Tibial nerve (tissue), 4 donors: ENCODE data around the gene CITED1.

Source experiments
- EP300 ChIP-seq, 2 donors: sonication (generic); formaldehyde crosslinking; IDR thresholded peaks; one replicate each; pipeline ENCODE4 v1.6.1; 2017; ENCODE audit warnings: antibody characterized with exemption in 2 of 2, mild to moderate bottlenecking in 1 of 2
- POLR2A ChIP-seq, 2 donors: fragments of 450-650 bp; IDR thresholded peaks; one replicate each; pipeline ENCODE4 v1.6.1; 2017; ENCODE audit warnings: antibody characterized with exemption in 2 of 2, mild to moderate bottlenecking in 2 of 2, moderate library complexity in 2 of 2
- TF ChIP-seq, protein P1 (sequence below), 5 experiments: fragments of 200-600 bp in 3 of 5; fragments of 450-650 bp in 2 of 5; sonication (generic) in 3 of 5; IDR thresholded peaks; one replicate each; pipeline ENCODE4 v1.5.1; 2016 to 2019; ENCODE audit warnings: antibody characterized with exemption in 5 of 5, mild to moderate bottlenecking in 3 of 5, moderate library complexity in 2 of 5

DNA sequence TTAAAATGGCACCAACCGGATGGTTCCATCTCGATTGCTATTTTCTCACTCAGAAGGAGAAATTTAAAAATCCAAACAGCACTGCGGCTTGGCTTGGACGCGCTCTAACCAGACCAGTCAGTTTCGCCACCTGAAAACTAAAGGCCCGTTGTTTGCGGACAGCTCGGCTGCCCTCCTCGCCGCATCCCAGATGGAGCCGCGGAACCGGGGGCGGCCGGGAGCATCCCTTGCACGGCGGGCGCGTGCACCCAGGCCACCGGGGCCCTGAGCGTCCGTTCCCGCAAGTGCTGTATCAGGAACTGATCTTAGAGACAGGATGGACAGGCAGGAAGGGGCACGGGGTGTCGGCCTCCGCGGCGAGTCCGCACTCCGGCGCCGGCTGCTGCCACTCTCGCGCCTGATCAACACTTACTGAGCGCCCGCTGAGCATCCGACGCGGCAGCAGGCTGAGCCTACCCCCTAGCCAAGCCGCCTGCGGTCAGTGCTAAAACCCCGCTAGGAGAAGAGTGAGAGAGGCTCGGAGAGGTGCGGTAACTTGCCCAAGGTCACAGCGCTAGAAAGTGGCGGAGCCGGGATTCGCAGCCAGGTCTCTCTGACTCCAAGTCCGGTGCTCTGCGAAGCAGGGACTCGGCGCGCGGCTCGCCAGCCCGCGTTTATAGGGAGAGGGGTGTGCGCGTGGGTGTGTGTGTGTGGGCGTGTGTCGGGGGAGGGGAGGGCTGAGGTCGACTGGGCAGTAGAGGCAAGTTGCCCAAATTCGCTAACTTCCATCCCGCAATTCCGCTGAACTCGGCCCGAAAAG lies at the start of gene CITED1:
- TF ChIP-seq, protein P1, sequence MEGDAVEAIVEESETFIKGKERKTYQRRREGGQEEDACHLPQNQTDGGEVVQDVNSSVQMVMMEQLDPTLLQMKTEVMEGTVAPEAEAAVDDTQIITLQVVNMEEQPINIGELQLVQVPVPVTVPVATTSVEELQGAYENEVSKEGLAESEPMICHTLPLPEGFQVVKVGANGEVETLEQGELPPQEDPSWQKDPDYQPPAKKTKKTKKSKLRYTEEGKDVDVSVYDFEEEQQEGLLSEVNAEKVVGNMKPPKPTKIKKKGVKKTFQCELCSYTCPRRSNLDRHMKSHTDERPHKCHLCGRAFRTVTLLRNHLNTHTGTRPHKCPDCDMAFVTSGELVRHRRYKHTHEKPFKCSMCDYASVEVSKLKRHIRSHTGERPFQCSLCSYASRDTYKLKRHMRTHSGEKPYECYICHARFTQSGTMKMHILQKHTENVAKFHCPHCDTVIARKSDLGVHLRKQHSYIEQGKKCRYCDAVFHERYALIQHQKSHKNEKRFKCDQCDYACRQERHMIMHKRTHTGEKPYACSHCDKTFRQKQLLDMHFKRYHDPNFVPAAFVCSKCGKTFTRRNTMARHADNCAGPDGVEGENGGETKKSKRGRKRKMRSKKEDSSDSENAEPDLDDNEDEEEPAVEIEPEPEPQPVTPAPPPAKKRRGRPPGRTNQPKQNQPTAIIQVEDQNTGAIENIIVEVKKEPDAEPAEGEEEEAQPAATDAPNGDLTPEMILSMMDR (IDR thresholded peaks at IDR 0.05), result no peak
- TF ChIP-seq EP300 (IDR thresholded peaks at IDR 0.05) (no peak), POLR2A (IDR thresholded peaks at IDR 0.05) (no peak)
